Left ventricle myocardium inferior (tissue), 1 donor: ENCODE measurements around the gene TEX35. TPM values are rescaled to one million over a fixed set of nuclear protein-coding genes. Genes with fewer than 3 reads are reported as not detected.

Source experiments
- DNase-seq: peaks from one replicate; pipeline ENCODE4 v3.0.0-alpha.2; 2020
- H3K27ac ChIP-seq: fragments of 200-600 bp; replicated peaks from 2 replicates; pipeline ENCODE4 v1.8.0; 2021
- H3K27me3 ChIP-seq: fragments of 200-600 bp; 2 replicates; pipeline ENCODE4 v1.8.0; 2021; ENCODE audit warnings: low read depth
- H3K36me3 ChIP-seq: fragments of 200-600 bp; 2 replicates; pipeline ENCODE4 v1.8.0; 2021
- H3K4me1 ChIP-seq: fragments of 200-600 bp; 2 replicates; pipeline ENCODE4 v1.8.0; 2021
- H3K4me3 ChIP-seq: fragments of 200-600 bp; 2 replicates; pipeline ENCODE4 v1.8.0; 2021; ENCODE audit warnings: mild to moderate bottlenecking, moderate library complexity
- H3K9me3 ChIP-seq: fragments of 200-600 bp; replicated peaks from 2 replicates; pipeline ENCODE4 v1.8.0; 2021
- intact Hi-C: fragments of 100-400 bp; cut with micrococcal nuclease; formaldehyde crosslinking; loops from one replicate; pipeline ENCODE4 v1.11.0; 2022
- long read RNA-seq: library from polyadenylated mRNA; unstranded; transcript quantifications from one replicate; pipeline ENCODE4 v2.0.0, GENCODE V29; 2021
- total RNA-seq: library from RNA; stranded (reverse); fragmentation: NEBNext Ultra II Directional; extraction: Animal tissue kit (Norgen Biotek cat#: 25700); gene quantifications from one replicate; pipeline ENCODE4 v1.2.1, GENCODE V29; 2021
- TF ChIP-seq, protein P1 (sequence below): fragments of 200-600 bp; IDR thresholded peaks from 2 replicates; pipeline ENCODE4 v1.8.0; 2021; ENCODE audit warnings: antibody characterized with exemption, mild to moderate bottlenecking, borderline replicate concordance
- donor health status: DM: no; HTN: yes; CAD: no; lungs with severe emphysema.

The TEX35 gene
- total RNA-seq = not detected
- long read RNA-seq = 0 reads

DNA sequence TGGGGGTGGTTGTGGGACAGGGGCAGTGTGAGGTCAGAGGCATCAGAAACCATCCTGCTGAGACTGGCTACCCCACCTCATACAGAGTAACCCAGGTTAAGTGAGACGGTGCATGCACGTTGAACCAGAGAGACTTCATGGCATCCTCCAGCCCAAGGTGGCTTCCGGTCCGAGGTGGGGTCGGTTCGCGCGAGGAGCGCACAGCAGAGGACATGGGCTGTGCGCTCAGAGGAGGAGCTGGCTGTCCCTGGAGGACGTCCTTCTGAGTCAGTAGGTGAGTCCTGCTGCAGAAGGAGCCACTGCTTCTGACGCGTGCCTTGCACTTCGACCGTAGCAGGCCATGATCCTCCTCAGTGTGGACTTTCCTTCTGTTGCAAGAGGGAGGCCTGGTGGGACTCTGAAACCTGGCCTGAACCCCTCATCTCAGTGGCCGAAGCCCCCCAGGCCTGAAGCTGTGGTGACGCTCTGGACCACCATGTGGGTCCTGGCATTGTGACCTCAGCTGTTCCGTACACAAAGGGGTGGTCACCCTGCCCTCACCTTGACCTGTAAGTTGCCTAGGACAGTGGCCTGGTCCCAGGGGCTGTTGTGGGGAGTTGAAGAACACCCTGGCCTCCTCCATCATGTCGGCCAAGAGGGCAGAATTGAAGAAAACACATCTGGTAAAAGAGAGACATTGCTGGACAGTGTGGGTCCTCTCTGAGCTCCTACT is at the start of gene TEX35:
TSS of gene TEX35 (plus strand) at position 544 of the 712 bp plus-strand sequence. CDS start at position 624, 80 bp downstream.
- H3K36me3 ChIP-seq = no peaks in the 10 kb centered on the region
- no peaks in the 10 kb centered on the region for H3K9me3 ChIP-seq
- H3K4me1 ChIP-seq = peaks cover 27% of the 10 kb centered on the region
- peak within 1 kb of the TSS; percentile 56 for H3K27ac ChIP-seq
- H3K27me3 ChIP-seq = no peaks in the 10 kb centered on the region
- TF ChIP-seq, protein P1, sequence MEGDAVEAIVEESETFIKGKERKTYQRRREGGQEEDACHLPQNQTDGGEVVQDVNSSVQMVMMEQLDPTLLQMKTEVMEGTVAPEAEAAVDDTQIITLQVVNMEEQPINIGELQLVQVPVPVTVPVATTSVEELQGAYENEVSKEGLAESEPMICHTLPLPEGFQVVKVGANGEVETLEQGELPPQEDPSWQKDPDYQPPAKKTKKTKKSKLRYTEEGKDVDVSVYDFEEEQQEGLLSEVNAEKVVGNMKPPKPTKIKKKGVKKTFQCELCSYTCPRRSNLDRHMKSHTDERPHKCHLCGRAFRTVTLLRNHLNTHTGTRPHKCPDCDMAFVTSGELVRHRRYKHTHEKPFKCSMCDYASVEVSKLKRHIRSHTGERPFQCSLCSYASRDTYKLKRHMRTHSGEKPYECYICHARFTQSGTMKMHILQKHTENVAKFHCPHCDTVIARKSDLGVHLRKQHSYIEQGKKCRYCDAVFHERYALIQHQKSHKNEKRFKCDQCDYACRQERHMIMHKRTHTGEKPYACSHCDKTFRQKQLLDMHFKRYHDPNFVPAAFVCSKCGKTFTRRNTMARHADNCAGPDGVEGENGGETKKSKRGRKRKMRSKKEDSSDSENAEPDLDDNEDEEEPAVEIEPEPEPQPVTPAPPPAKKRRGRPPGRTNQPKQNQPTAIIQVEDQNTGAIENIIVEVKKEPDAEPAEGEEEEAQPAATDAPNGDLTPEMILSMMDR = no peak
- intact Hi-C loops = no loop called here
- no peak for DNase-seq
- H3K4me3 ChIP-seq = no peak within 1 kb of the TSS

DNA sequence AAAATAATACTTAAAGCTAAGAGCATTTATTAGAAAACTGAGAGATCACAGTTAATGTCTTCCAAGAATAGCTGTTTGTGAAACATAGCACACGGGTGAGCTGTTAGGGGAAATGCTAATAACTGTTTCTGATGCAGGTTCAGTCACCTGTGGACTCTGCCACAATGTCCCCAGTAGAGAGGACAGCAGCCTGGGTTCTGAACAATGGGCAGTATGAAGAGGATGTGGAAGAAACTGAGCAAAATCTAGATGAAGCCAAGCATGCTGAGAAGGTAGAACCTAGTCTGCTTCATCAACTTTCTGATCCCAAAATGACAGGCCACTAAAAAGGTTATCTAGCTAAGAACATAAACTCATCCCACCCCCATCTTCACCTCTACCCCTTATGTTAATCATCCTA is 48.8 kb upstream of the TEX35 start:
- no peaks in the 10 kb centered on the region for H3K27me3 ChIP-seq
- no peak overlapping the region for H3K4me3 ChIP-seq
- H3K4me1 ChIP-seq = peaks cover 38% of the 10 kb centered on the region
- peaks cover 42% of the 10 kb centered on the region for H3K36me3 ChIP-seq
- no peaks in the 10 kb centered on the region for H3K9me3 ChIP-seq
- no peak for DNase-seq
- TF ChIP-seq, protein P1 = no peak
- H3K27ac ChIP-seq = no peak overlapping the region
- intact Hi-C loops = no loop called here

GRCh38 chr1:178464566-178464965 is 48.3 kb upstream of the TEX35 start:
- H3K4me1 ChIP-seq = peaks cover 35% of the 10 kb centered on the region
- peaks cover 43% of the 10 kb centered on the region for H3K36me3 ChIP-seq
- H3K27ac ChIP-seq = no peak overlapping the region
- no peaks in the 10 kb centered on the region for H3K27me3 ChIP-seq
- no peak overlapping the region for H3K4me3 ChIP-seq
- intact Hi-C loops = no loop called here
- H3K9me3 ChIP-seq = no peaks in the 10 kb centered on the region
- DNase-seq = no peak
- TF ChIP-seq, protein P1 = no peak

GRCh38 chr1:178465011-178465410 is 47.9 kb upstream of the TEX35 start:
- Histone ChIP-seq H3K4me3 (no peak overlapping the region), H3K27me3 (no peaks in the 10 kb centered on the region), H3K4me1 (peaks cover 31% of the 10 kb centered on the region), H3K36me3 (peaks cover 43% of the 10 kb centered on the region), H3K27ac (no peak overlapping the region), H3K9me3 (no peaks in the 10 kb centered on the region)
- DNase-seq = no peak
- intact Hi-C loops = no loop called here
- TF ChIP-seq, protein P1 = no peak

- no peak overlapping the region for H3K4me3 ChIP-seq
- no peak for DNase-seq
- no peak overlapping the region for H3K27ac ChIP-seq
- TF ChIP-seq, protein P1 = no peak
- no peaks in the 10 kb centered on the region for H3K27me3 ChIP-seq
- peaks cover 58% of the 10 kb centered on the region for H3K36me3 ChIP-seq
- peaks cover 18% of the 10 kb centered on the region for H3K4me1 ChIP-seq
- H3K9me3 ChIP-seq = no peaks in the 10 kb centered on the region
- intact Hi-C loops = no loop called here
These were observed 45.1 kb upstream of the TEX35 start for GRCh38 chr1:178467837-178468236.
